HEK293 (cell line): ENCODE measurements around the gene SLC16A13.

Experiments
- GLI4 ChIP-seq: fragments of 450-650 bp; formaldehyde crosslinking; IDR thresholded peaks from 2 replicates; pipeline ENCODE4 v1.5.1; 2016; ENCODE audit warnings: missing biosample characterization, missing genetic modification characterization
- IKZF3 ChIP-seq: fragments of 450-650 bp; IDR thresholded peaks from 2 replicates; pipeline ENCODE4 v1.5.0; 2018; ENCODE audit warnings: missing biosample characterization, mild to moderate bottlenecking, missing genetic modification characterization, moderate library complexity
- KLF9 ChIP-seq: fragments of 450-650 bp; formaldehyde crosslinking; IDR thresholded peaks from 2 replicates; pipeline ENCODE4 v1.5.1; 2016; ENCODE audit warnings: missing biosample characterization, missing genetic modification characterization, low read depth
- SP3 ChIP-seq: fragments of 450-650 bp; formaldehyde crosslinking; IDR thresholded peaks from 2 replicates; pipeline ENCODE4 v1.5.1; 2016; ENCODE audit warnings: missing biosample characterization, missing genetic modification characterization
- TCF7L2 ChIP-seq: IDR thresholded peaks from 2 replicates; pipeline ENCODE4 v1.6.1; 2011; ENCODE audit warnings: low read depth, mild to moderate bottlenecking, inconsistent platforms, low read length, moderate library complexity, borderline replicate concordance
- ZNF10 ChIP-seq: fragments of 450-650 bp; formaldehyde crosslinking; IDR thresholded peaks from 2 replicates; pipeline ENCODE4 v1.5.1; 2017; ENCODE audit warnings: missing biosample characterization, missing genetic modification characterization
- ZNF184 ChIP-seq: fragments of 450-650 bp; IDR thresholded peaks from 2 replicates; pipeline ENCODE4 v1.5.1; 2018; ENCODE audit warnings: missing biosample characterization, mild to moderate bottlenecking, missing genetic modification characterization
- ZNF214 ChIP-seq: fragments of 450-650 bp; formaldehyde crosslinking; IDR thresholded peaks from 2 replicates; pipeline ENCODE4 v1.5.1; 2017; ENCODE audit warnings: missing biosample characterization, mild to moderate bottlenecking, missing genetic modification characterization, borderline replicate concordance
- ZNF221 ChIP-seq: fragments of 450-650 bp; formaldehyde crosslinking; IDR thresholded peaks from 2 replicates; pipeline ENCODE4 v1.5.1; 2017; ENCODE audit warnings: missing biosample characterization, missing genetic modification characterization, borderline replicate concordance
- ZNF223 ChIP-seq: fragments of 450-650 bp; formaldehyde crosslinking; IDR thresholded peaks from 2 replicates; pipeline ENCODE4 v1.5.1; 2016; ENCODE audit warnings: missing biosample characterization, missing genetic modification characterization
- ZNF248 ChIP-seq: fragments of 450-650 bp; formaldehyde crosslinking; IDR thresholded peaks from 2 replicates; pipeline ENCODE4 v1.5.1; 2017; ENCODE audit warnings: missing biosample characterization, missing genetic modification characterization
- ZNF311 ChIP-seq: fragments of 450-650 bp; formaldehyde crosslinking; IDR thresholded peaks from 2 replicates; pipeline ENCODE4 v1.5.1; 2017; ENCODE audit warnings: missing biosample characterization, missing genetic modification characterization, borderline replicate concordance
- ZNF324 ChIP-seq: fragments of 450-650 bp; formaldehyde crosslinking; IDR thresholded peaks from 2 replicates; pipeline ENCODE4 v1.5.1; 2016; ENCODE audit warnings: missing biosample characterization, missing genetic modification characterization
- ZNF366 ChIP-seq: fragments of 450-650 bp; formaldehyde crosslinking; conservative IDR thresholded peaks from 2 replicates; pipeline ENCODE4 v1.5.1; 2016; ENCODE audit warnings: missing biosample characterization, missing genetic modification characterization
- ZNF391 ChIP-seq: fragments of 450-650 bp; formaldehyde crosslinking; IDR thresholded peaks from 2 replicates; pipeline ENCODE4 v1.5.1; 2016; ENCODE audit warnings: low read depth, missing biosample characterization, missing genetic modification characterization, borderline replicate concordance
- ZNF501 ChIP-seq: fragments of 450-650 bp; formaldehyde crosslinking; IDR thresholded peaks from 2 replicates; pipeline ENCODE4 v1.5.1; 2016; ENCODE audit warnings: missing biosample characterization, missing genetic modification characterization
- ZNF548 ChIP-seq: fragments of 450-650 bp; formaldehyde crosslinking; IDR thresholded peaks from 2 replicates; pipeline ENCODE4 v1.5.1; 2016; ENCODE audit warnings: missing biosample characterization, missing genetic modification characterization
- ZNF549 ChIP-seq: fragments of 450-650 bp; IDR thresholded peaks from 2 replicates; pipeline ENCODE4 v1.5.1; 2018; ENCODE audit warnings: missing biosample characterization, missing genetic modification characterization, mild to moderate bottlenecking, inconsistent platforms, moderate library complexity
- ZNF621 ChIP-seq: fragments of 450-650 bp; formaldehyde crosslinking; IDR thresholded peaks from 2 replicates; pipeline ENCODE4 v1.5.1; 2017; ENCODE audit warnings: missing biosample characterization, missing genetic modification characterization
- ZNF629 ChIP-seq: fragments of 450-650 bp; formaldehyde crosslinking; IDR thresholded peaks from 2 replicates; pipeline ENCODE4 v1.5.1; 2017; ENCODE audit warnings: missing biosample characterization, missing genetic modification characterization
- ZNF654 ChIP-seq: fragments of 450-650 bp; formaldehyde crosslinking; IDR thresholded peaks from 2 replicates; pipeline ENCODE4 v1.5.1; 2016; ENCODE audit warnings: low read depth, missing biosample characterization, missing genetic modification characterization
- ZNF660 ChIP-seq: fragments of 450-650 bp; IDR thresholded peaks from 2 replicates; pipeline ENCODE4 v1.5.1; 2018; ENCODE audit warnings: missing biosample characterization, mild to moderate bottlenecking, missing genetic modification characterization
- ZNF670 ChIP-seq: fragments of 450-650 bp; formaldehyde crosslinking; IDR thresholded peaks from 2 replicates; pipeline ENCODE4 v1.5.1; 2016; ENCODE audit warnings: missing biosample characterization, missing genetic modification characterization, low read depth
- ZNF677 ChIP-seq: fragments of 450-650 bp; IDR thresholded peaks from 2 replicates; pipeline ENCODE4 v1.5.0; 2018; ENCODE audit warnings: missing biosample characterization, mild to moderate bottlenecking, missing genetic modification characterization, moderate library complexity
- ZNF701 ChIP-seq: fragments of 450-650 bp; formaldehyde crosslinking; IDR thresholded peaks from 2 replicates; pipeline ENCODE4 v1.5.1; 2016; ENCODE audit warnings: missing biosample characterization, missing genetic modification characterization
- ZNF707 ChIP-seq: fragments of 450-650 bp; formaldehyde crosslinking; IDR thresholded peaks from 2 replicates; pipeline ENCODE4 v1.5.1; 2016; ENCODE audit warnings: missing biosample characterization, missing genetic modification characterization
- ZNF776 ChIP-seq: fragments of 450-650 bp; formaldehyde crosslinking; IDR thresholded peaks from 2 replicates; pipeline ENCODE4 v1.5.0; 2017; ENCODE audit warnings: missing biosample characterization, missing genetic modification characterization, borderline replicate concordance
- ZNF777 ChIP-seq: fragments of 450-650 bp; formaldehyde crosslinking; IDR thresholded peaks from 2 replicates; pipeline ENCODE4 v1.5.1; 2017; ENCODE audit warnings: missing biosample characterization, missing genetic modification characterization, borderline replicate concordance
- ZNF792 ChIP-seq: fragments of 450-650 bp; formaldehyde crosslinking; IDR thresholded peaks from 2 replicates; pipeline ENCODE4 v1.5.1; 2016; ENCODE audit warnings: missing biosample characterization, missing genetic modification characterization
- ZNF837 ChIP-seq: fragments of 450-650 bp; formaldehyde crosslinking; IDR thresholded peaks from 2 replicates; pipeline ENCODE4 v1.5.1; 2016; ENCODE audit warnings: missing biosample characterization, missing genetic modification characterization
- TF ChIP-seq, protein P1 (sequence below): fragments of 450-650 bp; formaldehyde crosslinking; IDR thresholded peaks from 2 replicates; pipeline ENCODE4 v1.5.1; 2016; ENCODE audit warnings: missing biosample characterization, missing genetic modification characterization
- TF ChIP-seq, protein P2 (sequence below): fragments of 450-650 bp; formaldehyde crosslinking; IDR thresholded peaks from 2 replicates; pipeline ENCODE4 v1.5.1; 2016; ENCODE audit warnings: missing biosample characterization, missing genetic modification characterization
- TF ChIP-seq, protein P3 (sequence below): fragments of 450-650 bp; formaldehyde crosslinking; IDR thresholded peaks from 2 replicates; pipeline ENCODE4 v1.5.1; 2016; ENCODE audit warnings: missing biosample characterization, missing genetic modification characterization
- TF ChIP-seq, protein P4 (sequence below): fragments of 450-650 bp; formaldehyde crosslinking; IDR thresholded peaks from 2 replicates; pipeline ENCODE4 v1.5.1; 2016; ENCODE audit warnings: missing biosample characterization, missing genetic modification characterization
- TF ChIP-seq, protein P5 (sequence below): fragments of 450-650 bp; formaldehyde crosslinking; IDR thresholded peaks from 2 replicates; pipeline ENCODE4; 2016; ENCODE audit warnings: missing biosample characterization, missing genetic modification characterization

SLC16A13 gene

DNA sequence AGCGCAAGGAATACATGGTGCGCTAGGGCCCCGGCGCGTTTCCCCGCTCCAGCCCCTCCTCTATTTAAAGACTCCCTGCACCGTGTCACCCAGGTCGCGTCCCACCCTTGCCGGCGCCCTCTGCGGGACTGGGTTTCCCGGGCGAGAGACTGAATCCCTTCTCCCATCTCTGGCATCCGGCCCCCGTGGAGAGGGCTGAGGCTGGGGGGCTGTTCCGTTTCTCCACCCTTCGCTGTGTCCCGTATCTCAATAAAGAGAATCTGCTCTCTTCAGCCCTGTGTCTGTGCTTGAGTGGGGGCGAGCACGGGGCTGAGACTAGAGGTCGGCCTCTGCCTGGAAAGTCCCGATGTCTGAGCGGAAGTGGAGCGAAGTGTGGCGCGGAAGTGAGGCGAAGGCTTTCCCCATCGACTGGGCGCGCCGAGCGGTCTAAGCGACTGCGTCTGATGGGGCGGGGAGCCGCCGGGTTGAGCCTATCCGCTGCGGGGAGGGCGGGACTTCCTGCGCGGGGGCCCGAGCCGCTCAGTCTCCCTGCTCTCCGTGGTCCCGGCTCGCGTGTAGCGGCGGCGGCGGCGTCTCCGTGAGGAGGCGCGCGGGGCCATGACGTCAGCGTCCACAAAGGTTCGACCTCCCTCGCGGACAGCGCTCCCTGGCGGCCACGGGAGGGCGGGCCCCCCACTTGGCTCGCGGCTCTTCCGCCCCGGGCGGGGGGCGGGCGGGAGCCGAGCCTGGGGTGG lies 21.4 kb upstream of the SLC16A13 start (continued):
- TF ChIP-seq, protein P1, sequence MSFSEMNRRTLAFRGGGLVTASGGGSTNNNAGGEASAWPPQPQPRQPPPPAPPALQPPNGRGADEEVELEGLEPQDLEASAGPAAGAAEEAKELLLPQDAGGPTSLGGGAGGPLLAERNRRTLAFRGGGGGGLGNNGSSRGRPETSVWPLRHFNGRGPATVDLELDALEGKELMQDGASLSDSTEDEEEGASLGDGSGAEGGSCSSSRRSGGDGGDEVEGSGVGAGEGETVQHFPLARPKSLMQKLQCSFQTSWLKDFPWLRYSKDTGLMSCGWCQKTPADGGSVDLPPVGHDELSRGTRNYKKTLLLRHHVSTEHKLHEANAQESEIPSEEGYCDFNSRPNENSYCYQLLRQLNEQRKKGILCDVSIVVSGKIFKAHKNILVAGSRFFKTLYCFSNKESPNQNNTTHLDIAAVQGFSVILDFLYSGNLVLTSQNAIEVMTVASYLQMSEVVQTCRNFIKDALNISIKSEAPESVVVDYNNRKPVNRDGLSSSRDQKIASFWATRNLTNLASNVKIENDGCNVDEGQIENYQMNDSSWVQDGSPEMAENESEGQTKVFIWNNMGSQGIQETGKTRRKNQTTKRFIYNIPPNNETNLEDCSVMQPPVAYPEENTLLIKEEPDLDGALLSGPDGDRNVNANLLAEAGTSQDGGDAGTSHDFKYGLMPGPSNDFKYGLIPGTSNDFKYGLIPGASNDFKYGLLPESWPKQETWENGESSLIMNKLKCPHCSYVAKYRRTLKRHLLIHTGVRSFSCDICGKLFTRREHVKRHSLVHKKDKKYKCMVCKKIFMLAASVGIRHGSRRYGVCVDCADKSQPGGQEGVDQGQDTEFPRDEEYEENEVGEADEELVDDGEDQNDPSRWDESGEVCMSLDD = peak; percentile 60; the same call in 1 of the 2 replicates
- TF ChIP-seq, protein P2, sequence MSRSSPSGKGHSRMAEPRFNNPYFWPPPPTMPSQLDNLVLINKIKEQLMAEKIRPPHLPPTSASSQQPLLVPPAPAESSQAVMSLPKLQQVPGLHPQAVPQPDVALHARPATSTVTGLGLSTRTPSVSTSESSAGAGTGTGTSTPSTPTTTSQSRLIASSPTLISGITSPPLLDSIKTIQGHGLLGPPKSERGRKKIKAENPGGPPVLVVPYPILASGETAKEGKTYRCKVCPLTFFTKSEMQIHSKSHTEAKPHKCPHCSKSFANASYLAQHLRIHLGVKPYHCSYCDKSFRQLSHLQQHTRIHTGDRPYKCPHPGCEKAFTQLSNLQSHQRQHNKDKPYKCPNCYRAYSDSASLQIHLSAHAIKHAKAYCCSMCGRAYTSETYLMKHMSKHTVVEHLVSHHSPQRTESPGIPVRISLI (tag by site-specific recombination) = no peak
- TF ChIP-seq ZNF501 (tag by site-specific recombination) = peak; percentile 49; the same call in 1 of the 2 replicates
- TF ChIP-seq ZNF391 (tag by site-specific recombination) = 0 out of 2 replicates have a peak, but pooled peaks have one; percentile 6
- TF ChIP-seq ZNF311 (tag by site-specific recombination) = no peak
- no peak for TF ChIP-seq ZNF654 (tag by site-specific recombination)
- TF ChIP-seq ZNF548 (tag by site-specific recombination) = no peak
- no peak for TF ChIP-seq ZNF223 (tag by site-specific recombination)
- TF ChIP-seq ZNF324 (tag by site-specific recombination) = no peak
- TF ChIP-seq ZNF621 (tag by site-specific recombination) = no peak
- no peak for TF ChIP-seq ZNF366 (tag by site-specific recombination)
- TF ChIP-seq, protein P3, sequence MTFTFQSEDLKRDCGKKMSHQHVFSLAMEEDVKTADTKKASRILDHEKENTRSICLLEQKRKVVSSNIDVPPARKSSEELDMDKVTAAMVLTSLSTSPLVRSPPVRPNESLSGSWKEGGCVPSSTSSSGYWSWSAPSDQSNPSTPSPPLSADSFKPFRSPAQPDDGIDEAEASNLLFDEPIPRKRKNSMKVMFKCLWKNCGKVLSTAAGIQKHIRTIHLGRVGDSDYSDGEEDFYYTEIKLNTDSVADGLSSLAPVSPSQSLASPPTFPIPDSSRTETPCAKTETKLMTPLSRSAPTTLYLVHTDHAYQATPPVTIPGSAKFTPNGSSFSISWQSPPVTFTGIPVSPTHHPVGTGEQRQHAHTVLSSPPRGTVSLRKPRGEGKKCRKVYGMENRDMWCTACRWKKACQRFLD (tag by site-specific recombination) = no peak
- peak; percentile 75 for TF ChIP-seq SP3 (tag by site-specific recombination)
- TF ChIP-seq ZNF677 (tag by site-specific recombination) = no peak
- no peak for TF ChIP-seq ZNF549 (tag by site-specific recombination)
- TF ChIP-seq, protein P4, sequence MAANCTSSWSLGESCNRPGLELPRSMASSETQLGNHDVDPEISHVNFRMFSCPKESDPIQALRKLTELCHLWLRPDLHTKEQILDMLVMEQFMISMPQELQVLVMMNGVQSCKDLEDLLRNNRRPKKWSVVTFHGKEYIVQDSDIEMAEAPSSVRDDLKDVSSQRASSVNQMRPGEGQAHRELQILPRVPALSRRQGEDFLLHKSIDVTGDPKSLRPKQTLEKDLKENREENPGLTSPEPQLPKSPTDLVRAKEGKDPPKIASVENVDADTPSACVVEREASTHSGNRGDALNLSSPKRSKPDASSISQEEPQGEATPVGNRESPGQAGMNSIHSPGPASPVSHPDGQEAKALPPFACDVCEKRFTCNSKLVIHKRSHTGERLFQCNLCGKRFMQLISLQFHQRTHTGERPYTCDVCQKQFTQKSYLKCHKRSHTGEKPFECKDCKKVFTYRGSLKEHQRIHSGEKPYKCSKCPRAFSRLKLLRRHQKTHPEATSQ (tag by site-specific recombination) = peak; percentile 77; the same call in 1 of the 2 replicates
- no peak for TF ChIP-seq ZNF221 (tag by site-specific recombination)
- peak; percentile 96 for TF ChIP-seq ZNF629 (tag by site-specific recombination)
- TF ChIP-seq ZNF837 (tag by site-specific recombination) = no peak
- no peak for TF ChIP-seq ZNF707 (tag by site-specific recombination)
- TF ChIP-seq ZNF670 (tag by site-specific recombination) = no peak
- TF ChIP-seq KLF9 = peak; percentile 70
- TF ChIP-seq ZNF214 (tag by site-specific recombination) = no peak
- no peak for TF ChIP-seq TCF7L2
- TF ChIP-seq IKZF3 (tag by site-specific recombination) = no peak
- no peak for TF ChIP-seq ZNF248
- no peak for TF ChIP-seq GLI4 (tag by site-specific recombination)
- 0 out of 2 replicates have a peak, but pooled peaks have one; percentile 3 for TF ChIP-seq ZNF10
- no peak for TF ChIP-seq ZNF777 (tag by site-specific recombination)
- TF ChIP-seq ZNF776 (tag by site-specific recombination) = no peak
- TF ChIP-seq, protein P5, sequence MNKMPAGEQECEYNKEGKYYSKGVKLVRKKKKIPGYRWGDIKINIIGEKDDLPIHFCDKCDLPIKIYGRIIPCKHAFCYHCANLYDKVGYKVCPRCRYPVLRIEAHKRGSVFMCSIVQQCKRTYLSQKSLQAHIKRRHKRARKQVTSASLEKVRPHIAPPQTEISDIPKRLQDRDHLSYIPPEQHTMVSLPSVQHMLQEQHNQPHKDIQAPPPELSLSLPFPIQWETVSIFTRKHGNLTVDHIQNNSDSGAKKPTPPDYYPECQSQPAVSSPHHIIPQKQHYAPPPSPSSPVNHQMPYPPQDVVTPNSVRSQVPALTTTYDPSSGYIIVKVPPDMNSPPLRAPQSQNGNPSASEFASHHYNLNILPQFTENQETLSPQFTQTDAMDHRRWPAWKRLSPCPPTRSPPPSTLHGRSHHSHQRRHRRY = no peak
- peak; percentile 54; the same call in 1 of the 2 replicates for TF ChIP-seq ZNF660 (tag by site-specific recombination)
- TF ChIP-seq ZNF792 (tag by site-specific recombination) = no peak
- TF ChIP-seq ZNF701 (tag by site-specific recombination) = no peak
- TF ChIP-seq ZNF184 (tag by site-specific recombination) = no peak
